HEK293 (cell line): ENCODE data around the gene TRIM33.

Source experiments
- CTCF ChIA-PET: fragments of 350-600 bp; formaldehyde crosslinking; extraction: SDS; loops from one replicate; lab custom pipeline; 2021; ENCODE audit warnings: antibody characterized with exemption; lab: Yijun Ruan, JAX
- POLR2A ChIA-PET: fragments of 300-600 bp; formaldehyde crosslinking; extraction: SDS; loops from one replicate; lab custom pipeline; 2020; ENCODE audit warnings: antibody characterized with exemption, inconsistent platforms; lab: Yijun Ruan, JAX
- H3K27ac ChIP-seq: fragments of 200-500 bp; sonication (Bioruptor generic); 2 replicates; pipeline ENCODE4 v1.5.1; 2014; ENCODE audit warnings: low read depth, low read length, control low read depth, inconsistent platforms; ENCODE audit errors: extremely low read depth
- H3K36me3 ChIP-seq, 2 experiments: fragments of 200-500 bp in 1 of 2; sonication (Bioruptor generic) in 1 of 2; 1 replicate in 1 of 2; 2 replicates in 1 of 2; pipeline ENCODE4 v1.5.1; 2014 to 2017; ENCODE audit warnings: inconsistent platforms in 2 of 2, low read length in 2 of 2; ENCODE audit not compliant: control insufficient read depth in 2 of 2, insufficient read depth in 1 of 2
- H3K4me1 ChIP-seq: fragments of 200-500 bp; sonication (Bioruptor generic); 2 replicates; pipeline ENCODE4 v1.5.1; 2014; ENCODE audit warnings: mild to moderate bottlenecking, low read length, inconsistent platforms; ENCODE audit not compliant: control insufficient read depth, insufficient read depth
- H3K4me3 ChIP-seq: 2 replicates; pipeline ENCODE4 v1.5.1; 2011; ENCODE audit warnings: low read depth, mild to moderate bottlenecking, control low read depth, low read length, moderate library complexity
- H3K9me3 ChIP-seq: fragments of 200-500 bp; sonication (Bioruptor generic); 2 replicates; pipeline ENCODE4 v1.5.1; 2014; ENCODE audit warnings: low read depth, low read length, inconsistent platforms; ENCODE audit not compliant: control insufficient read depth, insufficient read depth
- GLIS1 ChIP-seq: fragments of 450-650 bp; formaldehyde crosslinking; IDR thresholded peaks from 2 replicates; pipeline ENCODE4 v1.5.1; 2016; ENCODE audit warnings: missing biosample characterization, missing genetic modification characterization
- INSM2 ChIP-seq: fragments of 450-650 bp; formaldehyde crosslinking; IDR thresholded peaks from 2 replicates; pipeline ENCODE4 v1.5.1; 2016; ENCODE audit warnings: missing biosample characterization, missing genetic modification characterization
- KLF10 ChIP-seq: fragments of 450-650 bp; IDR thresholded peaks from 2 replicates; pipeline ENCODE4 v1.5.1; 2018; ENCODE audit warnings: missing biosample characterization, mild to moderate bottlenecking, missing genetic modification characterization
- OSR2 ChIP-seq: fragments of 450-650 bp; formaldehyde crosslinking; IDR thresholded peaks from 2 replicates; pipeline ENCODE4 v1.5.1; 2016; ENCODE audit warnings: missing biosample characterization, missing genetic modification characterization
- PRDM1 ChIP-seq: fragments of 450-650 bp; formaldehyde crosslinking; IDR thresholded peaks from 2 replicates; pipeline ENCODE4; 2016; ENCODE audit warnings: missing biosample characterization, missing genetic modification characterization
- SCRT1 ChIP-seq: fragments of 450-650 bp; formaldehyde crosslinking; IDR thresholded peaks from 2 replicates; pipeline ENCODE4 v1.5.1; 2016; ENCODE audit warnings: missing biosample characterization, missing genetic modification characterization, borderline replicate concordance
- SP7 ChIP-seq: fragments of 450-650 bp; formaldehyde crosslinking; IDR thresholded peaks from 2 replicates; pipeline ENCODE4 v1.5.1; 2016; ENCODE audit warnings: missing biosample characterization, missing genetic modification characterization
- YY1 ChIP-seq: fragments of 450-650 bp; formaldehyde crosslinking; IDR thresholded peaks from 2 replicates; pipeline ENCODE4 v1.5.1; 2018; ENCODE audit warnings: missing biosample characterization, missing genetic modification characterization
- ZBTB17 ChIP-seq: fragments of 450-650 bp; formaldehyde crosslinking; IDR thresholded peaks from 2 replicates; pipeline ENCODE4 v1.5.1; 2016; ENCODE audit warnings: missing biosample characterization, missing genetic modification characterization
- ZNF148 ChIP-seq: fragments of 450-650 bp; formaldehyde crosslinking; IDR thresholded peaks from 2 replicates; pipeline ENCODE4 v1.5.0; 2017; ENCODE audit warnings: missing biosample characterization, missing genetic modification characterization, borderline replicate concordance
- ZNF202 ChIP-seq: fragments of 450-650 bp; formaldehyde crosslinking; IDR thresholded peaks from 2 replicates; pipeline ENCODE4 v1.5.1; 2016; ENCODE audit warnings: missing biosample characterization, missing genetic modification characterization, borderline replicate concordance
- ZNF280C ChIP-seq: fragments of 450-650 bp; formaldehyde crosslinking; IDR thresholded peaks from 2 replicates; pipeline ENCODE4 v1.5.1; 2016; ENCODE audit warnings: missing biosample characterization, missing genetic modification characterization
- ZNF366 ChIP-seq: fragments of 450-650 bp; formaldehyde crosslinking; conservative IDR thresholded peaks from 2 replicates; pipeline ENCODE4 v1.5.1; 2016; ENCODE audit warnings: missing biosample characterization, missing genetic modification characterization
- ZNF37A ChIP-seq: fragments of 450-650 bp; IDR thresholded peaks from 2 replicates; pipeline ENCODE4 v1.5.1; 2018; ENCODE audit warnings: missing biosample characterization, missing genetic modification characterization
- ZNF398 ChIP-seq: fragments of 450-650 bp; formaldehyde crosslinking; IDR thresholded peaks from 2 replicates; pipeline ENCODE4 v1.5.1; 2017; ENCODE audit warnings: missing biosample characterization, missing genetic modification characterization
- ZNF600 ChIP-seq: fragments of 450-650 bp; formaldehyde crosslinking; IDR thresholded peaks from 2 replicates; pipeline ENCODE4 v1.5.1; 2016; ENCODE audit warnings: missing biosample characterization, missing genetic modification characterization
- ZNF624 ChIP-seq: fragments of 450-650 bp; formaldehyde crosslinking; IDR thresholded peaks from 2 replicates; pipeline ENCODE4 v1.5.1; 2017; ENCODE audit warnings: missing biosample characterization, missing genetic modification characterization
- ZNF658 ChIP-seq: fragments of 450-650 bp; formaldehyde crosslinking; IDR thresholded peaks from 2 replicates; pipeline ENCODE4; 2016; ENCODE audit warnings: missing biosample characterization, missing genetic modification characterization
- ZNF707 ChIP-seq: fragments of 450-650 bp; formaldehyde crosslinking; IDR thresholded peaks from 2 replicates; pipeline ENCODE4 v1.5.1; 2016; ENCODE audit warnings: missing biosample characterization, missing genetic modification characterization
- ZSCAN4 ChIP-seq: fragments of 450-650 bp; formaldehyde crosslinking; IDR thresholded peaks from 2 replicates; pipeline ENCODE4 v1.5.1; 2017; ENCODE audit warnings: missing biosample characterization, missing genetic modification characterization

The TRIM33 gene

GRCh38 chr1:114554577-114554976 lies 43.6 kb upstream of the TRIM33 start:
- Histone ChIP-seq H3K9me3 (no peaks in the 10 kb centered on the region), H3K27ac (no peak overlapping the region), H3K4me3 (no peak overlapping the region), H3K36me3 (no peaks in the 10 kb centered on the region), H3K4me1 (no peaks in the 10 kb centered on the region)
- POLR2A ChIA-PET = interaction anchor here (0.6 to 1.4 kb wide), 2 partner anchors 46 to 695 kb away, joined by 3 read pairs; no protein-coding TSS in a partner anchor
- TF ChIP-seq ZNF37A (no peak), ZNF202 (tag by site-specific recombination) (no peak), ZBTB17 (tag by site-specific recombination) (peak; percentile 83), GLIS1 (tag by site-specific recombination) (no peak), ZNF658 (tag by site-specific recombination) (no peak), ZNF600 (tag by site-specific recombination) (peak; percentile 64), ZNF366 (0 out of 2 replicates have a peak, but pooled peaks have one; percentile 11), SP7 (tag by site-specific recombination) (peak; percentile 40; the same call in 1 of the 2 replicates), OSR2 (tag by site-specific recombination) (no peak), YY1 (tag by site-specific recombination) (no peak), INSM2 (tag by site-specific recombination) (0 out of 2 replicates have a peak, but pooled peaks have one; percentile 50)
- CTCF ChIA-PET = interaction anchor here (0.5 to 2.6 kb wide), 2 partner anchors 36 to 208 kb away, joined by 3 to 9 read pairs; no protein-coding TSS in a partner anchor

GRCh38 chr1:114552106-114552639 lies 41.2 kb upstream of the TRIM33 start:
- Histone ChIP-seq H3K9me3 (no peaks in the 10 kb centered on the region), H3K27ac (no peak overlapping the region), H3K4me3 (no peak overlapping the region), H3K4me1 (no peaks in the 10 kb centered on the region), H3K36me3 (no peaks in the 10 kb centered on the region)
- ChIA-PET CTCF (no interaction called here), POLR2A (no interaction called here)
- TF ChIP-seq PRDM1 (tag by site-specific recombination) (peak; percentile 87), KLF10 (tag by site-specific recombination) (no peak)

- ChIA-PET CTCF (no interaction called here), POLR2A (interaction anchor here (0.6 kb wide), 1 partner anchor 1843 kb away, joined by 3 read pairs; no protein-coding TSS in a partner anchor)
- no peaks in the 10 kb centered on the region for H3K4me1 ChIP-seq
- no peaks in the 10 kb centered on the region for H3K36me3 ChIP-seq
- no peak overlapping the region for H3K4me3 ChIP-seq
- H3K9me3 ChIP-seq = no peaks in the 10 kb centered on the region
- H3K27ac ChIP-seq = no peak overlapping the region
- TF ChIP-seq ZNF398 (no peak), ZNF280C (no peak), SCRT1 (tag by site-specific recombination) (no peak), ZNF148 (tag by site-specific recombination) (no peak), ZNF624 (tag by site-specific recombination) (no peak), ZSCAN4 (tag by site-specific recombination) (no peak), ZNF707 (tag by site-specific recombination) (no peak)
Observed at GRCh38 chr1:114551400-114551799, 40.4 kb upstream of the TRIM33 start.
